WTC11 (cell line): ENCODE results near the gene SLC24A3. TPM values are rescaled to one million over a fixed set of nuclear protein-coding genes. Genes with fewer than 3 reads are reported as not detected.

Experiments used
- ATAC-seq: fragments of 200-7000 bp; cut with Tn5 transposase; 2 replicates; pipeline ENCODE4 v1.10.0; 2021; ENCODE audit warnings: mild to moderate bottlenecking, moderate library complexity
- CTCF ChIA-PET: fragments of 300-600 bp; sonication (Branson Sonifier 250); formaldehyde crosslinking; loops from one replicate; lab custom pipeline; 2021; ENCODE audit warnings: antibody characterized with exemption; lab: Charles Lee
- POLR2A ChIA-PET: fragments of 350-600 bp; sonication (Branson Sonifier 250); formaldehyde crosslinking; loops from one replicate; lab custom pipeline; 2021; ENCODE audit warnings: antibody characterized with exemption; lab: Charles Lee
- DNase-seq: peaks from one replicate; pipeline ENCODE4 v3.0.0; 2021; ENCODE audit warnings: low spot score
- H3K27ac Mint-ChIP-seq: 2 replicates; pipeline ENCODE4 v1.8.0; 2021; ENCODE audit warnings: mixed read lengths
- H3K27me3 Mint-ChIP-seq: 2 replicates; pipeline ENCODE4 v1.8.0; 2021; ENCODE audit warnings: low read depth, mild to moderate bottlenecking, moderate library complexity, mixed read lengths
- H3K36me3 Mint-ChIP-seq: 2 replicates; pipeline ENCODE4 v1.8.0; 2021; ENCODE audit warnings: mixed read lengths
- H3K4me1 Mint-ChIP-seq: 2 replicates; pipeline ENCODE4 v1.8.0; 2022; ENCODE audit warnings: mixed read lengths
- H3K4me3 Mint-ChIP-seq: 2 replicates; pipeline ENCODE4 v1.8.0; 2021; ENCODE audit warnings: mild to moderate bottlenecking, moderate library complexity, mixed read lengths
- H3K9me3 Mint-ChIP-seq: 2 replicates; pipeline ENCODE4 v1.8.0; 2021; ENCODE audit warnings: mixed read lengths
- AR ChIP-seq: fragments of 250-450 bp; sonication (Bioruptor Pico); IDR thresholded peaks from 2 replicates; pipeline ENCODE4 v1.9.0; 2021; ENCODE audit warnings: mild to moderate bottlenecking
- ESRRA ChIP-seq: sonication (generic); formaldehyde crosslinking; IDR thresholded peaks from 2 replicates; pipeline ENCODE4 v1.8.1; 2022; ENCODE audit warnings: mild to moderate bottlenecking, missing genetic modification reagents, borderline replicate concordance
- ETV6 ChIP-seq: sonication (generic); formaldehyde crosslinking; IDR thresholded peaks from 2 replicates; pipeline ENCODE4 v1.8.1; 2022; ENCODE audit warnings: mild to moderate bottlenecking, missing genetic modification reagents
- HMGXB4 ChIP-seq: sonication (generic); formaldehyde crosslinking; IDR thresholded peaks from 2 replicates; pipeline ENCODE4 v1.8.1; 2023; ENCODE audit warnings: mild to moderate bottlenecking, moderate library complexity, missing genetic modification reagents
- IRF2 ChIP-seq: sonication (generic); formaldehyde crosslinking; IDR thresholded peaks from 2 replicates; pipeline ENCODE4 v1.8.0; 2022; ENCODE audit warnings: low read depth, missing genetic modification reagents, borderline replicate concordance
- JUN ChIP-seq: sonication (generic); formaldehyde crosslinking; IDR thresholded peaks from 2 replicates; pipeline ENCODE4 v1.8.0; 2023; ENCODE audit warnings: mild to moderate bottlenecking, missing genetic modification reagents
- KAT7 ChIP-seq: sonication (generic); formaldehyde crosslinking; IDR thresholded peaks from 2 replicates; pipeline ENCODE4 v1.8.1; 2023; ENCODE audit warnings: missing genetic modification reagents, mild to moderate bottlenecking, borderline replicate concordance
- MYBL2 ChIP-seq: sonication (generic); formaldehyde crosslinking; IDR thresholded peaks from 2 replicates; pipeline ENCODE4 v1.8.1; 2023; ENCODE audit warnings: mild to moderate bottlenecking, moderate library complexity, missing genetic modification reagents
- PREB ChIP-seq: sonication (generic); formaldehyde crosslinking; IDR thresholded peaks from 2 replicates; pipeline ENCODE4 v1.8.1; 2022; ENCODE audit warnings: mild to moderate bottlenecking, missing genetic modification reagents, moderate library complexity, borderline replicate concordance
- RORB ChIP-seq: fragments of 250-450 bp; sonication (Bioruptor Pico); IDR thresholded peaks from 2 replicates; pipeline ENCODE4 v1.9.0; 2021; ENCODE audit warnings: mild to moderate bottlenecking
- TCF7 ChIP-seq: sonication (generic); formaldehyde crosslinking; IDR thresholded peaks from 2 replicates; pipeline ENCODE4 v1.8.0; 2022; ENCODE audit warnings: mild to moderate bottlenecking, low read depth, missing genetic modification reagents, moderate library complexity
- TEAD4 ChIP-seq: sonication (generic); formaldehyde crosslinking; IDR thresholded peaks from 2 replicates; pipeline ENCODE4 v1.8.0; 2022; ENCODE audit warnings: mild to moderate bottlenecking, missing genetic modification reagents
- ZBTB21 ChIP-seq: sonication (generic); formaldehyde crosslinking; IDR thresholded peaks from 2 replicates; pipeline ENCODE4 v1.8.1; 2023; ENCODE audit warnings: mild to moderate bottlenecking, missing genetic modification reagents, borderline replicate concordance
- ZNF232 ChIP-seq: sonication (generic); formaldehyde crosslinking; IDR thresholded peaks from 2 replicates; pipeline ENCODE4 v1.8.0; 2022; ENCODE audit warnings: mild to moderate bottlenecking, missing genetic modification reagents
- ZNF416 ChIP-seq: fragments of 250-450 bp; sonication (Bioruptor Pico); IDR thresholded peaks from 2 replicates; pipeline ENCODE4 v1.9.0; 2021; ENCODE audit warnings: mild to moderate bottlenecking, inconsistent platforms
- ZNF425 ChIP-seq: fragments of 250-450 bp; sonication (Bioruptor Pico); conservative IDR thresholded peaks from 2 replicates; pipeline ENCODE4 v1.9.0; 2021; ENCODE audit warnings: mild to moderate bottlenecking
- ZNF512 ChIP-seq: sonication (generic); formaldehyde crosslinking; IDR thresholded peaks from 2 replicates; pipeline ENCODE4 v1.8.1; 2022; ENCODE audit warnings: missing genetic modification reagents, borderline replicate concordance
- ZNF532 ChIP-seq: fragments of 250-450 bp; sonication (Bioruptor Pico); IDR thresholded peaks from 2 replicates; pipeline ENCODE4 v1.9.0; 2021; ENCODE audit warnings: mild to moderate bottlenecking, borderline replicate concordance
- ZNF671 ChIP-seq: fragments of 250-450 bp; sonication (Bioruptor Pico); IDR thresholded peaks from 2 replicates; pipeline ENCODE4 v1.8.0; 2021; ENCODE audit warnings: mild to moderate bottlenecking
- total RNA-seq: library from RNA; stranded (reverse); gene quantifications from 3 replicates; pipeline ENCODE4 v1.2.3, GENCODE V29; 2021

Gene SLC24A3
- total RNA-seq, 1 experiment from 2014 or later: 5.7 TPM

GRCh38 chr20:19564261-19564660 is 351.8 kb downstream of the SLC24A3 start (continued):
- TF ChIP-seq ZNF512 (CRISPR knock-in tag) (no peak), TEAD4 (CRISPR knock-in tag) (no peak), ZNF532 (no peak), ZNF425 (no peak), ZNF232 (no peak)

- no peak for DNase-seq
- TF ChIP-seq HMGXB4 (CRISPR knock-in tag) (no peak), MYBL2 (CRISPR knock-in tag) (no peak), IRF2 (CRISPR knock-in tag) (no peak), ZNF671 (CRISPR knock-in tag) (no peak), KAT7 (CRISPR knock-in tag) (no peak)
Measured at GRCh38 chr20:19565736-19566135, 353.3 kb downstream of the SLC24A3 start.

GRCh38 chr20:19566226-19566945 is 353.9 kb downstream of the SLC24A3 start:
- H3K4me1 Mint-ChIP-seq: peaks cover 9% of the 10 kb centered on the region
- H3K9me3 Mint-ChIP-seq: peaks cover 21% of the 10 kb centered on the region
- no peak overlapping the region for H3K27ac Mint-ChIP-seq
- no peak overlapping the region for H3K4me3 Mint-ChIP-seq
- DNase-seq: no peak
- ChIA-PET POLR2A (no interaction called here), CTCF (no interaction called here)
- ATAC-seq: no peak
- H3K36me3 Mint-ChIP-seq: peaks cover 6% of the 10 kb centered on the region; the same call in 1 of the 2 replicates
- no peaks in the 10 kb centered on the region for H3K27me3 Mint-ChIP-seq
- no peak for TF ChIP-seq ZNF416
- TF ChIP-seq ETV6 (CRISPR knock-in tag): no peak
- TF ChIP-seq JUN (CRISPR knock-in tag): no peak
- TF ChIP-seq ESRRA (CRISPR knock-in tag): no peak
- TF ChIP-seq RORB (CRISPR knock-in tag): no peak
- TF ChIP-seq PREB: no peak
- TF ChIP-seq AR (CRISPR knock-in tag): no peak
- TF ChIP-seq TCF7 (CRISPR knock-in tag): no peak
- no peak for TF ChIP-seq ZBTB21

More at GRCh38 chr20:19565736-19566135, 353.3 kb downstream of the SLC24A3 start:
- H3K27ac Mint-ChIP-seq: no peak overlapping the region
- peaks cover 6% of the 10 kb centered on the region for H3K4me1 Mint-ChIP-seq
- no peak overlapping the region for H3K4me3 Mint-ChIP-seq
- CTCF ChIA-PET: no interaction called here
- no peak for ATAC-seq
- H3K27me3 Mint-ChIP-seq: no peaks in the 10 kb centered on the region
- POLR2A ChIA-PET: no interaction called here
- H3K9me3 Mint-ChIP-seq: peaks cover 18% of the 10 kb centered on the region
- H3K36me3 Mint-ChIP-seq: peaks cover 6% of the 10 kb centered on the region; the same call in 1 of the 2 replicates
